Stimulated activated CD4-positive, alpha-beta T cell treated with anti-CD3 and anti-CD28 coated beads, Interleukin-2, amount 100 ng/mL, for 4 hours (primary cell): ENCODE measurements around the gene PEPD.

Source experiments
- DNase-seq: peaks from one replicate; pipeline ENCODE4 v3.0.0-alpha.2; 2020; ENCODE audit warnings: low read depth

Gene PEPD

DNA sequence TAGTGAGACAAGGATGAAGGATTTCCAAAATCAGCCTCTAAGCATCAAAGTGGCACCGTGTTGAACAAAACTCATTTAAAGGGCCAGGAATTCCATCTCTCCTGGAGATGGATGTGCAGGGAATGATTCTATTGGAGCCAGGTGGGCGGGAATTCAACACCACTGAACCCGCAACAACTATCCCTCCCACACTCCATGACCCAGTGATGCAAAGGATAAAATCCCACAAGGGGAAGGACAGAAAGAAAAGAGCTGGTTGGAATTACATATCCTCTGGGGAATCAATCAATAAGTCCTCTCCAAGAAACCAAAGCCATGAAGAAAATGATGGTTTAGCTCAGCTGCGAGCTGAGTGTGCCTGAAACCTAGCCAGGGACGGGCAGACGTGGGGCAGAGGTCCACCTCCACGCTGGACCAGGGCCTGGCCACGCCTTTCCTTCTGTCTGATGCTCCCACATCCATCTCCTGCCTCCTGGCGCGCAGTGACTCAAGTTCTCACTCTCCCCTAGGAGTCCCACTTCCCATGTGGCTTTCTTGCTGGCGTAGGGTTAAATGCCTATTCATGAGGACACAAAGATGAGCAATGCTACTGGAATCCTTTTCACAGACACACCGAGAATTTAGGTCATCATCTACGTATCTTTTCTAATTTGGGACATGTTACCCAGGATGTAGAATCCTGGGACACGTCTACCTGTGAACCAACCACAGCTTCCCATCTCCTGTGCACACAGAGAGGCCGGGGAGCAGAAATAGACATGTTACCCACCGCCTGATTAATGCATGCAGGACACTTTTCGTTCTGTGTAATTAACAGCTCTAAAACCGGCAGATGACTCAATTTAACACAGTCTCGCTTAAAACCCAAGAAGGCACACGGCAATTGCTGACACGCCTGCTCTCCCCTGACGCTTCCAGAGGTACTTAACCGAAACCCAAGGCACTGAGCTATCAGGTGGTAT, 48.6 kb downstream of the PEPD start:
- DNase-seq, result no peak

DNA sequence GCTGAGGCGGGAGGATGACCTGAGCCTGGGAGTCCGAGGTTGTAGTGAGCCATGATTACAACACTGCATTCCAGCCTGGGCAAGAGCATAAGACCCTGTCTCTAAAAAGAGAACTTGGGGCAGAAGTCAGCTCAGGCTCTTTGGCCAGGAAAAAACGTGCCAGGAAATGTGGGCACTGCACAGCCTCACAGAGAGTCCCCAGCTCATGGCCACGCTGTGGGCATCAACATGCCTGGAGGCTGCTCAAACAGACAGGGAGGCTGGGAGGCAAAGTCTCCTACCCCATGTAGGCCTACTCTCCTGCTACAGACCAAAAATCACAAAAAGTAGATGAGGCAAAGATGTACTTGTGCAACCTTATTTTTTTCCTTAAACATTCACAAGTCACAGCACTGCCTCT, 49.4 kb downstream of the PEPD start:
- DNase-seq, result no peak

GRCh38 chr19:33471111-33471996, 50.2 kb downstream of the PEPD start:
- no peak for DNase-seq

- DNase-seq, result no peak
Observed at GRCh38 chr19:33470686-33471085, 50.9 kb downstream of the PEPD start.

GRCh38 chr19:33470040-33470330, 51.6 kb downstream of the PEPD start:
- DNase-seq, result no peak

- DNase-seq, result no peak
Observed at GRCh38 chr19:33469171-33470039, 52.2 kb downstream of the PEPD start.

GRCh38 chr19:33468361-33469170, 53.0 kb downstream of the PEPD start:
- DNase-seq, result no peak

DNA sequence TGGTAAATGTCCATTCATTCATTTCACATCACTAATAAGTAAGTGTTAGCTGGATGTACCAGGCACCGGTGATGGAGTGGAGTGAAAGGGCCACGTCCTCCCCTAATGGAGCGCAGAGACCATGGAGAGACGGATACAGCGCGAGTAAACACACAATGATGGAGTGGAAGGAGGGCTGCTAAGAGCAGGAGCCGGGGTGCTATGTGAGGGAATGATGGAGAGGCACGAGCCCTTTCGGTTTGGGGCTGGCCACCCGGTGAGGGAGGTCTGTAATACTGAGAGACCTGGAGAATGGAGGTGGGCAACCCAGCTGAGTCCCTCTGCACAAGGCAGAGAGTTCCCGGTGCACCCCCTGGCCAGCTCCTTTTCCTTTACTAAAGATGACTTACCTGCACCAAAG, 53.7 kb downstream of the PEPD start:
- no peak for DNase-seq

- DNase-seq, result no peak
Observed at GRCh38 chr19:33465834-33466233, 55.8 kb downstream of the PEPD start.

DNA sequence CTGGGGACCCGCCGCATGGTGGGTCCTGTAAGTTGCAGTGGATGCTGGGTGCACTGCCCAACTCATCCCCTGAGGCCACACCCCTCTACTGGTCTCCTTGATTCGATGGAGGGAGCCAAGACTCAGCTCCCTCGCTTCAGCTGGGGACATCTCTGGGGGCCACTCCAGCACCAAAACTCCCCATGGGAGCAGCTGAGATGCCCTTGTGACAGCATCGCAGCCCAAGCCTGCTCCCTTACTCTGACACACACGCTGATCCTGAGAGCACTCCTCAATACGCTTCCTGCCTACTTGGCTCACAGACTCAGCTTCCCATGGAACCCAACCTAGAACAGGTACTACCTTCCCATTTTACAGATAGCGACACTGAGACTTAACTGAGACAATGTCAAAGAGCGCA, 56.2 kb downstream of the PEPD start:
- no peak for DNase-seq

- DNase-seq, result no peak
Observed at GRCh38 chr19:33464733-33465115, 56.9 kb downstream of the PEPD start.

DNA sequence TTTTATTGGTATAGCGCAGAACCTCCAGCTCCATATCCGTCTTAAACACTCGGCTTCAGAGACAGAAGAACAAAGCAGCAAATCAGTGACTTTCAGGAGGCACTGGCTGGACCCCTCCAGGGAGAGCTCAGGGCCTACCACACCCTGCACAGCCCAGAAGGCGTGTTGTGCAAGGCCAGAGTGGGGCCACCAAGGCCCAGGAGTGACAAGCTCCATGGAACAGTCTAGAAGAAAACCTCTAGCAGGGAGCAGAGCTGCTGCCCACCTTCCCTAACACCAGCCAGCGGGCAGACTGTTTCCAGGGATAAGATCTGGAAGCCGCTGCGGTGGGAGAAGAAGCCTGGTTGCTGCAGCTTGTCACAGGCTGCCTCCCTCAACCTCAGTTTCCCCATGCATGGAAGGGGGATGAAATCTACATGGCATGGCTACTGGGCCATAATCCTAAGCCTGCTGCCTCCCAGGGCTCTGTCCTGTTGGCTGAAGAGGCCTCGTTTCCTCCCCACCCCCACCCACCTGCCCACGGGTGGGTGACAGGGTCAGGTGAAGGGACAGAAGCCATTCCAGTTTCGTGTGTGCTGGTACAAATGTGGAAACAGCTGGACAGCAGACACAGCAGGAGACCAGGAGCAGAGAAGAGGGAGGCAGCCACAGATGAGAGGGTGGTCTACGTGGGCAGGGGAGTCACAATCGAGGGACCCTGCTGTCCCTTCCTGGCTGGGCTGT, 57.4 kb downstream of the PEPD start:
- no peak for DNase-seq

- no peak for DNase-seq
Observed at GRCh38 chr19:33463199-33463598, 58.4 kb downstream of the PEPD start.

- DNase-seq, result no peak
Observed at GRCh38 chr19:33462112-33462791, 59.3 kb downstream of the PEPD start.

- no peak for DNase-seq
Observed at GRCh38 chr19:33461256-33462111, 60.1 kb downstream of the PEPD start.

GRCh38 chr19:33460221-33460908, 61.2 kb downstream of the PEPD start:
- DNase-seq, result no peak

GRCh38 chr19:33459222-33460090, 62.1 kb downstream of the PEPD start:
- no peak for DNase-seq
